WERI-Rb-1 (cell line): ENCODE data around the gene MRPL39.

Experiments
- DNase-seq: peaks from one replicate; pipeline ENCODE4 v3.0.0-alpha.2; 2020
- H3K27ac ChIP-seq: fragments of 250-450 bp; sonication (Bioruptor Pico); 2 replicates; pipeline ENCODE4 v1.5.1; 2020; ENCODE audit warnings: mild to moderate bottlenecking, moderate library complexity
- H3K27me3 ChIP-seq: fragments of 250-450 bp; sonication (Bioruptor Pico); 2 replicates; pipeline ENCODE4 v1.5.1; 2021; ENCODE audit warnings: mild to moderate bottlenecking, low read depth, moderate library complexity; ENCODE audit not compliant: insufficient read depth, severe bottlenecking
- H3K36me3 ChIP-seq: fragments of 250-450 bp; sonication (Bioruptor Pico); 2 replicates; pipeline ENCODE4 v1.5.1; 2020; ENCODE audit warnings: mild to moderate bottlenecking, moderate library complexity
- H3K4me3 ChIP-seq: 2 replicates; pipeline ENCODE4 v1.5.1; 2011; ENCODE audit warnings: low read depth, mild to moderate bottlenecking, control low read depth, low read length
- H3K9me3 ChIP-seq: fragments of 250-450 bp; sonication (Bioruptor Pico); 2 replicates; pipeline ENCODE4 v1.5.1; 2021; ENCODE audit warnings: mild to moderate bottlenecking, moderate library complexity; ENCODE audit not compliant: severe bottlenecking
- TF ChIP-seq, protein P1 (sequence below): IDR thresholded peaks from 2 replicates; pipeline ENCODE4 v1.5.1; 2011; ENCODE audit warnings: low read depth, mild to moderate bottlenecking, control low read depth, inconsistent platforms, low read length

Gene MRPL39

DNA sequence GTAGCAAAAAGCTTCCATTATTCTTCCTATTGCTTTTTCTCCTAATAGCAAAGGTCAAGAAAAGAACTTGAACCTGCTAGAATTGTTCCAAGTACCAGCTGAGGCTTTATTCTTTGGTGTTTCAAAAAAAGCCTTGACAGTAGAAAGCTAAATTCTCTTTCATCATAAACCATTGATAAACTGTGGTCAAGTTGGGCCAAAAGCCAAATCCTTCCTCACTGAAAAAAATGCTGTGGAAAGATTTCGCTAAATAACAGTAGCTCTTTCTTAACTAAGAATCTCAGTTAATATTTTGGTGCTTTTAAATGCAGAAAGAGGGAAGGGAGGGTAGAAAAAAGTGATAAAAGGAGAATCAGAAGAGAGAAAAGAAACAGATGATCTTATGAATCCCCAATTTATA, 17.8 kb upstream of the MRPL39 start:
- Histone ChIP-seq H3K27me3 (no peaks in the 10 kb centered on the region), H3K4me3 (no peak overlapping the region), H3K36me3 (no peaks in the 10 kb centered on the region), H3K9me3 (no peaks in the 10 kb centered on the region), H3K27ac (no peak overlapping the region)
- no peak for DNase-seq
- TF ChIP-seq, protein P1, sequence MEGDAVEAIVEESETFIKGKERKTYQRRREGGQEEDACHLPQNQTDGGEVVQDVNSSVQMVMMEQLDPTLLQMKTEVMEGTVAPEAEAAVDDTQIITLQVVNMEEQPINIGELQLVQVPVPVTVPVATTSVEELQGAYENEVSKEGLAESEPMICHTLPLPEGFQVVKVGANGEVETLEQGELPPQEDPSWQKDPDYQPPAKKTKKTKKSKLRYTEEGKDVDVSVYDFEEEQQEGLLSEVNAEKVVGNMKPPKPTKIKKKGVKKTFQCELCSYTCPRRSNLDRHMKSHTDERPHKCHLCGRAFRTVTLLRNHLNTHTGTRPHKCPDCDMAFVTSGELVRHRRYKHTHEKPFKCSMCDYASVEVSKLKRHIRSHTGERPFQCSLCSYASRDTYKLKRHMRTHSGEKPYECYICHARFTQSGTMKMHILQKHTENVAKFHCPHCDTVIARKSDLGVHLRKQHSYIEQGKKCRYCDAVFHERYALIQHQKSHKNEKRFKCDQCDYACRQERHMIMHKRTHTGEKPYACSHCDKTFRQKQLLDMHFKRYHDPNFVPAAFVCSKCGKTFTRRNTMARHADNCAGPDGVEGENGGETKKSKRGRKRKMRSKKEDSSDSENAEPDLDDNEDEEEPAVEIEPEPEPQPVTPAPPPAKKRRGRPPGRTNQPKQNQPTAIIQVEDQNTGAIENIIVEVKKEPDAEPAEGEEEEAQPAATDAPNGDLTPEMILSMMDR: no peak

GRCh38 chr21:25624511-25624910, 17.2 kb upstream of the MRPL39 start:
- Histone ChIP-seq H3K27ac (no peak overlapping the region), H3K4me3 (no peak overlapping the region), H3K36me3 (no peaks in the 10 kb centered on the region), H3K27me3 (no peaks in the 10 kb centered on the region), H3K9me3 (no peaks in the 10 kb centered on the region)
- TF ChIP-seq, protein P1: no peak
- no peak for DNase-seq

DNA sequence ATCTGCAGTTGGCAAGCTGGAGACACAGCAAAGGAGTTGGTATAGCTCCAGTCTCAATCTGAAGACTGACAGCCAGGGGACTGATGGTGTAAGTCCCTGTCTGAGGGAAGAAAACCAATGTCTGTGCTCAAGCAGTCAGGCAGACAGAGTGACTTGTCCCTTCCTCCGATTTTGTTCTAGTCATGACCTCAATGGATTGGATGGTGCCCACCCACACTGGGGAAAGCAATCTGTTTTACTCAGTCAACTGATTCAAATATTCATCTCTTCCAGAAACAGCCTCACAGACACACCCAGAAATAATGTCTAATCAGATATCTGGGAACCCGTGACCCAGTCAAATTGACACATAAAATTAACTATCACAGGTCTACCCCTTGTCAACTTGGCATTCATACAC, 11.9 kb upstream of the MRPL39 start:
- no peaks in the 10 kb centered on the region for H3K9me3 ChIP-seq

GRCh38 chr21:25615880-25616279, 8.6 kb upstream of the MRPL39 start:
- DNase-seq: no peak
- Histone ChIP-seq H3K4me3 (no peak overlapping the region), H3K36me3 (no peaks in the 10 kb centered on the region), H3K27ac (no peak overlapping the region), H3K27me3 (no peaks in the 10 kb centered on the region), H3K9me3 (no peaks in the 10 kb centered on the region)
- TF ChIP-seq, protein P1: no peak

More for the DNA sequence above, 11.9 kb upstream of the MRPL39 start:
- H3K36me3 ChIP-seq: no peaks in the 10 kb centered on the region
- DNase-seq: no peak
- no peak overlapping the region for H3K4me3 ChIP-seq
- TF ChIP-seq, protein P1: no peak
- no peaks in the 10 kb centered on the region for H3K27me3 ChIP-seq
- H3K27ac ChIP-seq: no peak overlapping the region

GRCh38 chr21:25614441-25614840, 7.2 kb upstream of the MRPL39 start:
- TF ChIP-seq, protein P1: no peak
- DNase-seq: no peak
- Histone ChIP-seq H3K36me3 (no peaks in the 10 kb centered on the region), H3K27me3 (no peaks in the 10 kb centered on the region), H3K4me3 (no peak overlapping the region), H3K27ac (no peak overlapping the region), H3K9me3 (no peaks in the 10 kb centered on the region)

GRCh38 chr21:25608044-25608737, 910 bp upstream of the MRPL39 start:
- no peak overlapping the region for H3K27ac ChIP-seq
- peak; percentile 82 for DNase-seq
- peaks cover 37% of the 10 kb centered on the region for H3K36me3 ChIP-seq
- H3K4me3 ChIP-seq: peak overlapping the region; percentile 93
- TF ChIP-seq, protein P1: peak; percentile 84
- no peaks in the 10 kb centered on the region for H3K9me3 ChIP-seq
- H3K27me3 ChIP-seq: no peaks in the 10 kb centered on the region
